OCI-LY3 (cell line): ENCODE data around the gene LCE1B.
A peak's percentile ranks its signal among the peaks of the same experiment; 100 is the strongest.

ENCODE experiments used
- H2AFZ ChIP-seq: fragments of 200-600, 300-600 bp; shearing (Covaris generic); 2 replicates; pipeline ENCODE4 v1.6.0; 2014; ENCODE audit warnings: antibody characterized with exemption, low read depth, low read length
- H3K27ac ChIP-seq: fragments of 200-600, 300-600 bp; sonication (generic); 2 replicates; pipeline ENCODE4 v1.5.1; 2014; ENCODE audit warnings: mild to moderate bottlenecking, low read length, moderate library complexity, mixed read lengths
- H3K27me3 ChIP-seq: fragments of 200-600, 300-600 bp; sonication (generic); 2 replicates; pipeline ENCODE4 v1.6.1; 2014; ENCODE audit warnings: low read depth, low read length, mixed read lengths
- H3K36me3 ChIP-seq: fragments of 200-600, 300-600 bp; sonication (generic); replicated peaks from 2 replicates; pipeline ENCODE3; 2014; ENCODE audit warnings: low read depth, low read length, mixed read lengths
- H3K4me1 ChIP-seq: fragments of 300-600, 200-600 bp; sonication (generic); 2 replicates; pipeline ENCODE4 v1.6.1; 2014; ENCODE audit warnings: low read length, mixed read lengths
- H3K4me2 ChIP-seq: fragments of 200-600, 300-600 bp; sonication (generic); 2 replicates; pipeline ENCODE4 v1.6.1; 2014; ENCODE audit warnings: low read length, mixed read lengths
- H3K4me3 ChIP-seq: fragments of 300-600, 200-600 bp; sonication (generic); 2 replicates; pipeline ENCODE4 v1.5.1; 2014; ENCODE audit warnings: antibody characterized with exemption, mild to moderate bottlenecking, low read length, moderate library complexity
- H3K79me2 ChIP-seq: fragments of 300-600, 200-600 bp; shearing (Covaris generic); 2 replicates; pipeline ENCODE4 v1.6.1; 2014; ENCODE audit warnings: mild to moderate bottlenecking, low read length, mixed read lengths
- H3K9ac ChIP-seq: fragments of 300-600, 200-600 bp; shearing (Covaris generic); 2 replicates; pipeline ENCODE4 v1.6.0; 2014; ENCODE audit warnings: mild to moderate bottlenecking, low read length, moderate library complexity
- H3K9me3 ChIP-seq: fragments of 200-600, 300-600 bp; shearing (Covaris generic); 2 replicates; pipeline ENCODE4 v1.6.1; 2014; ENCODE audit warnings: low read length, mixed read lengths; ENCODE audit not compliant: insufficient read depth
- H4K20me1 ChIP-seq: fragments of 200-600, 300-600 bp; sonication (generic); 2 replicates; pipeline ENCODE4 v1.6.1; 2016; ENCODE audit warnings: low read length, mixed read lengths; ENCODE audit not compliant: insufficient read depth
- EZH2phosphoT487 ChIP-seq: fragments of 200-600 bp; shearing (Covaris generic); IDR thresholded peaks from 2 replicates; pipeline ENCODE4 v1.6.1; 2018; ENCODE audit warnings: antibody characterized with exemption, mixed run types, low read depth
- TF ChIP-seq, protein P1 (sequence below): fragments of 200-600, 300-600 bp; sonication (generic); IDR thresholded peaks from 2 replicates; pipeline ENCODE4 v1.5.1; 2014; ENCODE audit warnings: antibody characterized with exemption, low read length, low read depth

LCE1B gene

DNA sequence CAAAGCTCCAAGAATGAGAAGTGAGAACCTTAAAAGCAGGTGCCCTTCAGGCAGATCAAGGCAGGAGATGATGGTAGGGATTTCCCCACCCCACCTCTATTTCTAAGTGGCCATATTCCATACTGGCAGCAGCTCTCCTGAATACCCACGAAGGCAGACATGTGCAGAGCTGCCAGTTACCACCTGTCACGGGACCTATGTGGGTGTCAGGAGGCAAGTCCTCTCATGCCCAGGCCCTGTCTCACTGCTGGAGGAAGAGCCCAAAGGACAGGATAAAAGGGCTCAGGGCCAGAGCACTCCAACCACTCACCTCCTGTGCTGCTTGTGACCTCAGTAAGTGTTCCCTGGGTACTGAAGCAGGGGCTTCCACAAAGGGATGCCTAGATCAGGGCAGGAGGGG, 721 bp upstream of the LCE1B start:
- no peak overlapping the region for H3K27ac ChIP-seq
- no peaks in the 10 kb centered on the region for H3K79me2 ChIP-seq
- H4K20me1 ChIP-seq: no peaks in the 10 kb centered on the region
- H3K9ac ChIP-seq: no peak overlapping the region
- TF ChIP-seq, protein P1, sequence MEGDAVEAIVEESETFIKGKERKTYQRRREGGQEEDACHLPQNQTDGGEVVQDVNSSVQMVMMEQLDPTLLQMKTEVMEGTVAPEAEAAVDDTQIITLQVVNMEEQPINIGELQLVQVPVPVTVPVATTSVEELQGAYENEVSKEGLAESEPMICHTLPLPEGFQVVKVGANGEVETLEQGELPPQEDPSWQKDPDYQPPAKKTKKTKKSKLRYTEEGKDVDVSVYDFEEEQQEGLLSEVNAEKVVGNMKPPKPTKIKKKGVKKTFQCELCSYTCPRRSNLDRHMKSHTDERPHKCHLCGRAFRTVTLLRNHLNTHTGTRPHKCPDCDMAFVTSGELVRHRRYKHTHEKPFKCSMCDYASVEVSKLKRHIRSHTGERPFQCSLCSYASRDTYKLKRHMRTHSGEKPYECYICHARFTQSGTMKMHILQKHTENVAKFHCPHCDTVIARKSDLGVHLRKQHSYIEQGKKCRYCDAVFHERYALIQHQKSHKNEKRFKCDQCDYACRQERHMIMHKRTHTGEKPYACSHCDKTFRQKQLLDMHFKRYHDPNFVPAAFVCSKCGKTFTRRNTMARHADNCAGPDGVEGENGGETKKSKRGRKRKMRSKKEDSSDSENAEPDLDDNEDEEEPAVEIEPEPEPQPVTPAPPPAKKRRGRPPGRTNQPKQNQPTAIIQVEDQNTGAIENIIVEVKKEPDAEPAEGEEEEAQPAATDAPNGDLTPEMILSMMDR: no peak
- no peak for TF ChIP-seq EZH2phosphoT487
- no peak overlapping the region for H2AFZ ChIP-seq
- peak overlapping the region; percentile 31; the same call in 1 of the 2 replicates for H3K4me2 ChIP-seq
- peaks cover 15% of the 10 kb centered on the region for H3K4me1 ChIP-seq
- no peaks in the 10 kb centered on the region for H3K36me3 ChIP-seq
- H3K4me3 ChIP-seq: no peak overlapping the region
- no peaks in the 10 kb centered on the region for H3K9me3 ChIP-seq
- peaks cover 45% of the 10 kb centered on the region for H3K27me3 ChIP-seq

DNA sequence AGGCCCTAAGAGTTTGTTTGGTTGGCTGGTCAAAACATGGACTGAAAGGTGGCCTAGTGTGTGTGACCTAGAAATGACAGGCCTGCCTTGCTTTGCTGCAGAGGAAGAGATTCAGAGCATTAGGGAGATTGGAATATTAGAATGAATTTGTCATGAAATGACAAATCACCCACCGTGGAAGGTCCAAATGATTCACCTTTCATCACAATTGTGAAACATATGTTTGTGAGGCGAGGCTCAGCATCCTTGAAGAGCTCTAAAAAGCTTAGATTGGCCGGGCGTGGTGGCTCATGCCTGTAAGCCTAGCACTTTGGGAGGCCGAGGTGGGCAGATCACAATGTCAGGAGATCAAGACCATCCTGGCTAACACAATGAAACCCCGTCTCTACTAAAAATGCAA, 5.5 kb downstream of the LCE1B start:
- H3K4me1 ChIP-seq: peaks cover 7% of the 10 kb centered on the region
- H3K4me3 ChIP-seq: no peak overlapping the region
- no peak overlapping the region for H3K9ac ChIP-seq
- H3K9me3 ChIP-seq: no peaks in the 10 kb centered on the region
- no peak for TF ChIP-seq EZH2phosphoT487
- TF ChIP-seq, protein P1: no peak
- no peaks in the 10 kb centered on the region for H4K20me1 ChIP-seq
- H2AFZ ChIP-seq: no peak overlapping the region
- no peaks in the 10 kb centered on the region for H3K36me3 ChIP-seq
- no peak overlapping the region for H3K4me2 ChIP-seq
- H3K79me2 ChIP-seq: no peaks in the 10 kb centered on the region
- no peak overlapping the region for H3K27ac ChIP-seq
- peaks cover 25% of the 10 kb centered on the region for H3K27me3 ChIP-seq

DNA sequence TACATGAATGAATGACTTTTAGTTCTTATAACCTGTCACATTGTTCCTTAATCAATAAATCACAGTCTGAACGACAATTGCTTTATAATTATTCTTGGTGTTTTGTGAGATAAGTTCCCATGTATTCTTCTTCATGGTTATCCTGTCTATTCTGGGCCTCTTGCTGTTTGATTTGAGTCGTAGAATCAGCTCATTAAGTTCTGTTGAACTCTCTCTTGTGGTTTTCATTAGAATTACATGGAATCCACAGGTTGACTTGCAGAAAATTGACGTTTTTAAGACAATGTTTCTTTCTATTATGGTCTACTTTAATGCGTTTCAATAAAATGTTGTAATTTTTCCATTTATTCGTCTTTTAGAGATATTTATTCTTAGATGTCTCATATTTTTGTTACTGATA, 11.5 kb downstream of the LCE1B start:
- Histone ChIP-seq H3K9ac (no peak overlapping the region), H3K27me3 (peaks cover 51% of the 10 kb centered on the region), H3K4me2 (no peak overlapping the region), H3K27ac (no peak overlapping the region), H2AFZ (no peak overlapping the region), H4K20me1 (no peaks in the 10 kb centered on the region), H3K4me1 (peaks cover 7% of the 10 kb centered on the region), H3K36me3 (no peaks in the 10 kb centered on the region), H3K79me2 (no peaks in the 10 kb centered on the region), H3K4me3 (no peak overlapping the region), H3K9me3 (no peaks in the 10 kb centered on the region)
- TF ChIP-seq, protein P1: no peak
- TF ChIP-seq EZH2phosphoT487: no peak

DNA sequence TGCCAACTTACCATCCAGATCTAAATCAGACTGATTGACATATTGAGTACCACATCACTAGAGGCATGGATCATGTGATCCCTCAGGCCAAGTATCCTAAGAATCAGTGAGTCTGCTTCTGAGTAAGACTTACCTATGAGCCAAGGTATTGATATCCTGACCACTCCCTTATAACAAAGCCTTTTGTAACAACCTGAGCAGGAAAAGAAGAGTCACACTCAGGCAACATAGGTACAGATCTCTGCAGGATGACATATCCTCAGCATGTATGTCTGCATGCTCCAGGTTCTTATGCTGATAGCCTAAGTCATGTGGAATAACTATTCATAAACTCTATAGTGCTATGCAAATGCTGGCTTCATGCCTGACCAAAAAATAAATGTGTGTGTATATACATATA, 13.2 kb downstream of the LCE1B start:
- no peak overlapping the region for H3K27ac ChIP-seq
- peaks cover 7% of the 10 kb centered on the region for H3K4me1 ChIP-seq
- no peaks in the 10 kb centered on the region for H3K79me2 ChIP-seq
- peaks cover 55% of the 10 kb centered on the region for H3K27me3 ChIP-seq
- no peaks in the 10 kb centered on the region for H3K36me3 ChIP-seq
- H2AFZ ChIP-seq: no peak overlapping the region
- no peak overlapping the region for H3K9ac ChIP-seq
- no peak overlapping the region for H3K4me2 ChIP-seq
- H3K9me3 ChIP-seq: no peaks in the 10 kb centered on the region
- TF ChIP-seq, protein P1: no peak
- no peak for TF ChIP-seq EZH2phosphoT487
- no peak overlapping the region for H3K4me3 ChIP-seq
- no peaks in the 10 kb centered on the region for H4K20me1 ChIP-seq
